GM12875 (cell line): Measurements from ENCODE around the gene ALOX5.

Experiments used
- H3K4me3 ChIP-seq: one replicate; pipeline ENCODE4 v1.5.1; 2011; ENCODE audit warnings: low read depth, low read length, control low read depth
- TF ChIP-seq, protein P1 (sequence below): IDR thresholded peaks from 2 replicates; pipeline ENCODE4 v1.5.1; 2011; ENCODE audit warnings: low read depth, mild to moderate bottlenecking, control low read depth, inconsistent platforms, low read length, moderate library complexity, borderline replicate concordance; ENCODE audit not compliant: insufficient read depth

Gene ALOX5

DNA sequence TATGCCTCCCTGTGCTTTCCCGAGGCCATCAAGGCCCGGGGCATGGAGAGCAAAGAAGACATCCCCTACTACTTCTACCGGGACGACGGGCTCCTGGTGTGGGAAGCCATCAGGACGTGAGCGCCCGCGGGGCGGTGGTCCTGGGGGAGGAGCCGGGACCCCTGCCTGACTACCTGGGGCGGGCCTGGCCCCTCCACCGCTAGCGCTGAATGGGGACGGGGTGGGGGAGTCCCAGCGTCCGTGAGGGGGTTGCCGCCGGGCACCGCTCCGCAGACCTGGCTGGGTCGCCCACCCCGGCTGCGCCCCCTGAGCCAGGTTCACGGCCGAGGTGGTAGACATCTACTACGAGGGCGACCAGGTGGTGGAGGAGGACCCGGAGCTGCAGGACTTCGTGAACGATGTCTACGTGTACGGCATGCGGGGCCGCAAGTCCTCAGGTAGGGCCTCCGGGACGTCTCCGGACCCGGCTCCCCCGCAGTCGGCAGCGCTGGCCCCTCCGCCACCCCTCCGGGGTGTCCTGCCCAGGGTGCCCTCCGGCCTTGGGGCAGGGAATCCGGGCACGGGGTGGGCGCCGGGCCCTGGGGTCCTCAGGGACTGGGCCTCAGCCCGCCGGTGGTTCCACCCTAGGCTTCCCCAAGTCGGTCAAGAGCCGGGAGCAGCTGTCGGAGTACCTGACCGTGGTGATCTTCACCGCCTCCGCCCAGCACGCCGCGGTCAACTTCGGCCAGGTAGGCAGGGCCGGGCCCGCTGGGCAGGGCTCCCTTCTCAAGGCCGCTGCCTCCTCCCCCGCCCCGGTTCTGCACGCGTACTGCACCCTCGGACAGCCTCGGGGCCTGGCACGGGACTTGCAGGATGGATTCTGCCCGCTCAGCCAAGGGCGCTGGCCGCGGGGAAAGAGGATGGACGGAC, 69.3 kb downstream of the ALOX5 start:
- TF ChIP-seq, protein P1, sequence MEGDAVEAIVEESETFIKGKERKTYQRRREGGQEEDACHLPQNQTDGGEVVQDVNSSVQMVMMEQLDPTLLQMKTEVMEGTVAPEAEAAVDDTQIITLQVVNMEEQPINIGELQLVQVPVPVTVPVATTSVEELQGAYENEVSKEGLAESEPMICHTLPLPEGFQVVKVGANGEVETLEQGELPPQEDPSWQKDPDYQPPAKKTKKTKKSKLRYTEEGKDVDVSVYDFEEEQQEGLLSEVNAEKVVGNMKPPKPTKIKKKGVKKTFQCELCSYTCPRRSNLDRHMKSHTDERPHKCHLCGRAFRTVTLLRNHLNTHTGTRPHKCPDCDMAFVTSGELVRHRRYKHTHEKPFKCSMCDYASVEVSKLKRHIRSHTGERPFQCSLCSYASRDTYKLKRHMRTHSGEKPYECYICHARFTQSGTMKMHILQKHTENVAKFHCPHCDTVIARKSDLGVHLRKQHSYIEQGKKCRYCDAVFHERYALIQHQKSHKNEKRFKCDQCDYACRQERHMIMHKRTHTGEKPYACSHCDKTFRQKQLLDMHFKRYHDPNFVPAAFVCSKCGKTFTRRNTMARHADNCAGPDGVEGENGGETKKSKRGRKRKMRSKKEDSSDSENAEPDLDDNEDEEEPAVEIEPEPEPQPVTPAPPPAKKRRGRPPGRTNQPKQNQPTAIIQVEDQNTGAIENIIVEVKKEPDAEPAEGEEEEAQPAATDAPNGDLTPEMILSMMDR: no peak
- H3K4me3 ChIP-seq: no peak overlapping the region

DNA sequence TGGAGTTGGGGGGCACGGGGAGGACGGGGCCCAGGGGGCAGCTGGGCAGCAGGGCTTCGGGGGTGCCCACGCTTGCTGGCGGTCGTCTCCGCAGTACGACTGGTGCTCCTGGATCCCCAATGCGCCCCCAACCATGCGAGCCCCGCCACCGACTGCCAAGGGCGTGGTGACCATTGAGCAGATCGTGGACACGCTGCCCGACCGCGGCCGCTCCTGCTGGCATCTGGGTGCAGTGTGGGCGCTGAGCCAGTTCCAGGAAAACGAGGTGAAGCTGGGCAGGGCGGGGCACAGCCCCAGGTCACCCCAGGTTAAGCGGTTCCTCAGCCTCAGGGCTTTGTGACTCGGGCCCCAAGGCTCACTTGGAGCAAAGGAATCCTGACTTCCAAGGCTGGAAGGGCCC, 70.0 kb downstream of the ALOX5 start:
- TF ChIP-seq, protein P1: no peak
- H3K4me3 ChIP-seq: no peak overlapping the region

DNA sequence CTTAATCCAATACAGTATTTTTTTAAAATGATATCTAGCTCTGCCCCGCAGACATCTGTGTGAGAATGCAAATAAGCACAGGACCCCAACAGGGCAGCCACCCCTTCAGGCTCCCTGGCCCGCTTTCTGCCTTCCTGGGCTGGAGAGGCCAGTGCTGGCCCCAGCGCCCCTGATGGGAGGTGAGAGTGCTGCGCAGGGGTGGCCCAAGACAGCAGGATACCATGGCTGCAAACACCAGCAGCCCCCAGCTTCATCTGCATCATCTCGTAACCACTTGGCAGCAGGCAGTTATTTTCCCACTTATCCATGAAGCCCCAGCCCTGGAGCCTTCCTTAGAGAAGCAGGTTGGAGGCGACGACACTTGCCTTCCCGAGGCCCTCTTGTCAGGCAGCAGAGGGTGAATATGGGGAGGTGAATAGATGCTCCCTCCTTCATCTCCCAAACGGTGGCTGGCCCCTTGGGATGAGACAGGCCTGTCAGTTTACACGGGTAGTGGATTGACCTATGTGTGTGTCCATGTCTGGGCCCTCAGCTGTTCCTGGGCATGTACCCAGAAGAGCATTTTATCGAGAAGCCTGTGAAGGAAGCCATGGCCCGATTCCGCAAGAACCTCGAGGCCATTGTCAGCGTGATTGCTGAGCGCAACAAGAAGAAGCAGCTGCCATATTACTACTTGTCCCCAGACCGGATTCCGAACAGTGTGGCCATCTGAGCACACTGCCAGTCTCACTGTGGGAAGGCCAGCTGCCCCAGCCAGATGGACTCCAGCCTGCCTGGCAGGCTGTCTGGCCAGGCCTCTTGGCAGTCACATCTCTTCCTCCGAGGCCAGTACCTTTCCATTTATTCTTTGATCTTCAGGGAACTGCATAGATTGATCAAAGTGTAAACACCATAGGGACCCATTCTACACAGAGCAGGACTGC, 71.2 kb downstream of the ALOX5 start:
- TF ChIP-seq, protein P1: no peak
- no peak overlapping the region for H3K4me3 ChIP-seq

DNA sequence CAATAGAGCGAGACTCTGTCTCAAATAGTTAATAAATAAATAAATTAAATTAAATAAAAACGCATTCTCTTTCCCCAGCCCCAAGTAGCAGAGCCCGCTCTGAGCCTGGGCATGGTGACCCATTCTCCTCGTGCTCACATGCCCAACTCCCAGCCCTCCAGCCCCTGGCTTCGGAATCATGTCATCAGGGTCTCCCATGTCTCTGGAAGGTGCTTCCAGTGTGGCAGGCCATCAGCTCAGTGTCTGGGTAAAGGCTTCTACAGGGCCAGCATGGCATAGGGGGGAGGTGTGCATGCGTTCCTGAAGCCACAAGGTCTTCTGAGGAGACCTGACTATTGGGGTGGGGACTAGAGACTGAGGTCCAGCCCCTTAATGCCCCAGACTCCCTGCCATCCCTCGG, 72.8 kb downstream of the ALOX5 start:
- no peak overlapping the region for H3K4me3 ChIP-seq
- TF ChIP-seq, protein P1: no peak

DNA sequence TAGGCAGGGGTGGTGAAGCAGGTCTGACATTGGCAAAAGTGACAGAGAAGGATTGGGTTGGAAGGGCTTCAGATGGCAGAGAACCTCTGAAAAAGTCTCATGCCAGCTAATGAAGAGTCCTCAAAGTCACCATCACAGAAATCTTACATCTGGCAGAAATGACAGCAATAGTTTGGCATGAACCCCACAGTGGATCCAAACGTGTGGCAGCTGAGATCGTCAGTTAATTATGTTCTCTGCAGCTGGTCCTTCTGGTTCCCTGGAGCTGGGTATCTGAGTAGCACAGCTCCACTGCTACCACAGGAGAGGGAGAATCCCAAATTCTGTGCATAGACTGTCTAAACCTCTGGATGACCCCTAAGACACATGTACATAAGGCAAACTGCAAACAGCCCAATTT, 73.4 kb downstream of the ALOX5 start:
- no peak overlapping the region for H3K4me3 ChIP-seq
- TF ChIP-seq, protein P1: no peak

DNA sequence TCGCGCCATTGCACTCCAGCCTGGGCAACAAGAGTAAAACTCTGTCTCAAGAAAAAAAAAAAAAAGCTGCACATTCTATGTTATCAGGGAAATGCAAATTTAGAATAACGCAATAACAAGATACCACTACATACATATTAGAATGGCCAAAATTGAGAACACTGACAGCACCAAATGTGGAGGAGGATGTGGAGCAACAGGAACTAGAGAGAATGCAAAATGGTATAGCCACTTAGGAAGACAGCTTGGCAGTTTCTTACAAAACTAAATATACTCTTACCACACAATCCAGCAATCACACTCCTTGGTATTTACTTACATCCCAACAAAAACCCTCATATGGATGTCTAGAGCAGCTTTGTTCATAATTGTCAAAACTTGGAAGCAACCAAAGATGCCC, 76.8 kb downstream of the ALOX5 start:
- no peak overlapping the region for H3K4me3 ChIP-seq
- TF ChIP-seq, protein P1: no peak
